Fibroblast of skin of abdomen (primary cell): ENCODE measurements around the gene EPHA5.
A peak's percentile ranks its signal among the peaks of the same experiment; 100 is the strongest.
"Not testable (repeated sequence)": the region's sequence is repeated elsewhere in the genome, so short reads cannot be mapped to it uniquely, and the experiment has no call there.

Experiments
- DNase-seq: peaks from one replicate; pipeline ENCODE4 v3.0.0-alpha.2; 2013

EPHA5 gene

GRCh38 chr4:65358914-65359313, 311.4 kb downstream of the EPHA5 start:
- no peak for DNase-seq

DNA sequence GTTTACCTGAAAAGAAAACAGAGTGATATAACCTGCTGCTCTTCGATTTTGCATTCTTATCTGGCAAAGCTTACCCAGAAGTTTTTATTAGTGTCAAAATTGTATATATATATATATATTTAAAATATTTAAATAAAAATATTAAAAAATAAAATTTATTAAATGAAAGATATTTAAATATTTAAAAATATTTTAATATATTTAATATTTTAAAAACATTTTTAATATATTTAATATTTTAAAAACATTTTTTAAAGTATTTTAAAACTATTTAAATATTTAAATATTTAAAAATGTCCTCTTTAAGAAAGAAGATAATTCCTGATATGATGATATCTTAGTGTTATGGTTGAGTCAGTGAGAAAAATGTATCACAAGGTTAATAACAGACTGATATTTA, 317.2 kb downstream of the EPHA5 start:
- no peak for DNase-seq

DNA sequence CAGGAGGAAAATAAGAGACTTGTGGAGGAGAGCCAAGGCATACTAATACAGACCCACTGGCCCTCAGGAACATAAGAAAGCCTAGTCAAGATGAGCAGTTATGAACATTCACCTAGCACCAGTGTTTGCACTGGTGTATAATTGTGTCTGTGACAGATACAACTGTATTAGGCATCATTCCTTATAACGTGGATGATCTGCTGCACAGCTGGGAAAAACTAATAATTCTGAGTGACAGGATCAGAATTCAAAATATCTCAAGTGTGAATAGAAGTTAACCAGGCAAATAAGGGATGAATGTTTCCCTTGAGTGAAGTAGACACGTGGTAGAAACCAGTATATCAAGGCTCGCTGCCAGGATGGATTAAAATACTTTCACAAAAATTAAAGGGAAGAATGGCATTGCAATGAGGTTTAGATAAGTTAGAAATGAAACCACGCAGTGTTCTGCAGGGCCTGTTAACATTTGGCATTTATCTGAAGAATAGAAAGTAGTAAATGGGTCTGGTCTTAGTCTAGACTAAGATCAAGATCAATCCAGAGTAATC, 325.9 kb downstream of the EPHA5 start:
- DNase-seq: peak; percentile 61

- DNase-seq: no peak
Observed at GRCh38 chr4:65343342-65343741, 326.9 kb downstream of the EPHA5 start.

- no peak for DNase-seq
Observed at GRCh38 chr4:65341557-65341956, 328.7 kb downstream of the EPHA5 start.

- peak; percentile 1 for DNase-seq
Observed at GRCh38 chr4:65340382-65341109, 329.7 kb downstream of the EPHA5 start.

- no peak for DNase-seq
Observed at GRCh38 chr4:65337371-65337770, 332.9 kb downstream of the EPHA5 start.

GRCh38 chr4:65336465-65336864, 333.8 kb downstream of the EPHA5 start:
- no peak for DNase-seq

GRCh38 chr4:65316534-65316933, 353.8 kb downstream of the EPHA5 start:
- DNase-seq: no peak

DNA sequence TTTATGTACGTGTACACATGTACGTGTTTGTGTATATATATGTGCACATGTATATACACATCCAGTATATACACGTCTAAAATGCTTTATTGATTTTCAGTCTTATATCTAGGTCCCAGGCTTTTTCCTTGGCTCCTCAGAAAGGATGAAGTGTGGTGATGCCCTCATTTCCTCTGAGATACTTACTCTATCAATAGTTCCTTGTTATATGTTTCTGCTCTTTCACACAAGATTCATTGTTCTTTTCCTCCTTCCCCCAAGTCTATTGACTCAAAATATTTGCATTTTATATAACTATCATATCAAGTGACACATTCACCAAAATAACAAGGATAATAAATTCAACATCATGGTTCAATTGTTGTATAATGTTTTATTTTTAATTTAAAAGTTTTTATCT, 359.2 kb downstream of the EPHA5 start:
- no peak for DNase-seq

DNA sequence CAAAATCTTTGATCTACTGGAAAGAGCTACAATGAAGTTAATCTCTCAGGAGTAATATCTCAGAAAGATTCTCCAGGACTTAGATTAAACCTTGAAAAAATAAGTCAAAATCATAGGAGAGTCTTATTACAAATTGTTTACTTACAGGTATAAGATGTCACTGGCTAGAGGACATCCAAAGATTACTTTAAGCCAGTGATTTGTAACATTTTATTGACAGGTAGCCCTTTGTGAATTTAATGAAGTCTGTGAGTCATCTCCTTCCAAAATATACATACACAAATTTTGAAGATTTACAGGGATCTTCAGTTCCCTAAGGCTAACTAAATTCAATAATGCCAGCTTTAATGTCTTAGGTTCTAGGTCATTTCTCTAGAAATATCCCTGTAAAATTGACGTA, 359.7 kb downstream of the EPHA5 start:
- DNase-seq: no peak

DNA sequence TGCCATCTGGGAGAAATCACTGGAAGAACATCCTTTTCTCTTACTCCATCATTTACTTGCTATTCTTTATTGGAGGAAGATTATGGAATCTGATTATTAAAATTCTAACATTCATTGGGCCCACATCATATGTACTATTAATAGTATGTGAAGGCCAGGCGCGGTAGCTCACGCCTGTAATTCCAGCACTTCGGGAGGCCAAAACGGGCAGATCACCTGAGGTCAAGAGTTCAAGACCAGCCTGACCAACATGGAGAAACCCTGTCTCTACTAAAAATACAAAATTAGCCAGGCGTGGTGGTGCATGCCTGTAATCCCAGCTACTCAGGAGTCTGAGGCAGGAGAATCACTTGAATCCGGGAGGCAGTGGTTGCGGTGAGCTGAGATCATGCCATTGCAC, 361.7 kb downstream of the EPHA5 start:
- DNase-seq: not testable (repeated sequence)

GRCh38 chr4:65302145-65302544, 368.1 kb downstream of the EPHA5 start:
- DNase-seq: no peak

DNA sequence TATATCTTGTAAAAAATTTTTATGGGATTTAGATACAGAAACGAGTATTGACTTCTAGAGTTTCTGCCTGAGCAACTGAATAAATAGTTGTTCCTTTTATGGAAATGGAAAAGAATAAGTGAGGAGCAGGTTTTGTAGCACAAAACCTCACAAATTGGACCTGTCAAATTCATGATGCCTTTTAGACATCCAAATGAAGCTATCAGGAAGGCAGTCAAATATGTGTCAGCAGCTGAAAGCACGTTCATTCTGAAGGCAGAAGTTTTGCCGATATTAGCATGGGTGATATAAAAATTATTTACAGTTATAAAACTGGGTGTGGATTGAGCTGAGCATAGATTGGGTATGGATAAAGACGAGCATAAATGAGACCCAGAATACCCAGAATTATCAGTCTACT, 374.0 kb downstream of the EPHA5 start:
- no peak for DNase-seq

DNA sequence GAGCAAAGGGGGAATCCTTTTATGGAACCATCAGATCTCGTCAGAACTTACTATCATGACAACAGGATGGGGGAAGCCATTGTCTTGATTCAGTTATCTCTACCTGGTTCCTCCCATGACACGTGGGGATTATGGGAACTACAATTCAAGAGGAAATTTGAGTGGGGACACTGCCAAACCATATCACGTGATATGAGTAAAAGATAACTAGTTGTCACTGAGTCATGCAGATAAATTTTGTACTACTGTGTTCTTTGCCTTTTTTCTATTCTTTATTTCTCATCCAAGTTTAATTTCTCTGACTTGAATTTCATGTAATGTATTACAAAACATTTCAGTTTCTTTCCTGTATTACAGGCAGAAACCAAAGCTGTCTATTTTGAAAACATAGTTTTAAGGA, 383.2 kb downstream of the EPHA5 start:
- no peak for DNase-seq
